Activated CD4-positive, alpha-beta T cell treated with anti-CD3 and anti-CD28 coated beads, Interleukin-2, amount 50 U/mL, for 16 hours (primary cell): Measurements from ENCODE around the gene TEKTIP1.
A peak's percentile ranks its signal among the peaks of the same experiment; 100 is the strongest.
"Not testable (repeated sequence)": the region's sequence is repeated elsewhere in the genome, so short reads cannot be mapped to it uniquely, and the experiment has no call there.

Experiments used
- DNase-seq: peaks from one replicate; pipeline ENCODE4 v3.0.0-alpha.2; 2020

TEKTIP1 gene

GRCh38 chr19:3508121-3508661 is 30.8 kb upstream of the TEKTIP1 start:
- not testable (repeated sequence) for DNase-seq

GRCh38 chr19:3508771-3509535 is 30.0 kb upstream of the TEKTIP1 start:
- no peak for DNase-seq

- DNase-seq: peak; percentile 17
Observed at GRCh38 chr19:3509566-3509989, 29.4 kb upstream of the TEKTIP1 start.

DNA sequence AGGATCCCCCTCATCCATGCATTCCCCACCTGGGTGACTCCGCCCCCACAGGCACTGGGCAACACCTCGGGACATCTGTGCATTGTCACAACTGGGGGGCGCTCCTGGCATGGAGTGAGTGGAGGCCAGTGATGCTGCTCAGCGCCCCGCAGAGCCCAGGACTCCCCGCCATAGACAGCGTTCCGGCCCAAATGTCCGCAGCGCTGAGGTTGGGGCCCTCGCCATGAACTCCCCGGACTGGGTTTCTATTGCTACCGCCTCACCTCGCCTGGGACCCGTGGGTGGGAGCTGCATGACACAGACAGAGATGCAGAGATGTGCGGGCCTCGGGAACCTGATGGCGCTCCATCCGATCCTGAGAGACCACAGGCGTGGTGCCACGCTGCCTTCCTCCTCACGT is 28.2 kb upstream of the TEKTIP1 start:
- DNase-seq: no peak

DNA sequence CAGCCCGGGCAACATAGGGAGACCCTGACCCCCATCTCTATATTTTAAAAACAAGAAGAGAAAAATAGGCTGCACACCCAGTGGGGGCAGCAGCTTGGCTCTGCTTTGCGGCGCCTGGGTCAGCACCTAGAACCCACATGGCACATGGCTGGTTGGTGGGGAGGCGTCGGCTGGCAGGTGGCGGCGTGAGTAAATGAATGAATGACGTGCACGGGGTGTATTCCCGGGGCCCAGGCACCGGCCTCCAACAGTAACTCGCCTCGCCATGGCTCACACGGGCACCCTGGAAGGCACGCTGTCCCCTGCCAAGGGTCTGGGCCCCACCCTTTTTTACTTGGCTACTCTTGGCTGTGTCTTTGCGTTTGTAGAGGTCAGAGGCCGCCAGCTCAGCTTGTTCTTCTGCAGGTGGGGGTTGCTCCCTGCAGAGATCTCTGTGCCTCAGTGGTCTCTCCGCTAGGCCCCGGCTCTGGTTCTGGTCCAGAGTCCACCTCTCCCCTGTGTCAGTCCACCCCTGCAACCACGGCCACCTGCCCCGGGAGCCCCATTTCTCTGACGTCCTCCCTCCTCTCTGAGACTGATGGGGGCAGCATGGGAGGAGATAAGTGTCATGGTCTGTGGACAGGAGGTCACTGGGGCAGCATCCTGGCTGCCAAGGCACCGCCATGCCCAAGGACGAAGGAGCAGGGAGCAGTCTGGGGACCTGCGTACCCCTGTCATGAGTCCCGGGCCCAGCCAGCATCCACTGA is 27.3 kb upstream of the TEKTIP1 start:
- DNase-seq: no peak

DNA sequence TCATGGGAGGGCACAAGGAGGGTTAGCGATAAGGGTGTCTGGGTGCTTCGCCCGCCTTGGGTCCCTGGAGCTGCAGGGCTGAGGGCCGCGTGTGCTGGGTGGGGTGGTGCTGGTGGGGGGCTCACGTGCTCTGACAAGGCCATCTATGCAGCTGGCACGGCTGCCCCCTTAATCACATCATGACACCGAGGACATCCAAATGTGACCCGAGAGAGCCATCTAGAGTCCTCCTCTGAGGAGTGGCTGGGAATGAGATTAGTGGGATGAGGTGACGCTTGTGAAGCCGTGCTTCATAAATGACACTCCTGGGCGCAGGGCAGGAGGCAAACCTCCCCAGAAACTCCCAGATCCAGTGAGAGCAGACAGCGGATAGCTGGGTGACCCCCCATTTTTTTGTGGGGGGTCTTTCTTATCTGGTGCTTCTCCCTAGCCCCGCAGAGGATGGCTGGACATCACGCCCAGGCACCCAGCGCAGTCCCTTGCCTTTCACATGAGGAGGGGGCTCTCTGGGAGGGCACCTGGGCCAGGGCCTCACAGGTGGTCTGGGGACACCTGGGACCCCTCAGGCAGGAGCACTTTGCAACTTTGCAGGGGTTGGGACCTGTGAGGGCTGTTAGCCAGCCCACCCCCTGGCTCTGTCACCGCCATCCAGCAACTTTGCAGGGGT is 26.3 kb upstream of the TEKTIP1 start:
- no peak for DNase-seq

GRCh38 chr19:3513229-3514140 is 25.5 kb upstream of the TEKTIP1 start:
- no peak for DNase-seq

DNA sequence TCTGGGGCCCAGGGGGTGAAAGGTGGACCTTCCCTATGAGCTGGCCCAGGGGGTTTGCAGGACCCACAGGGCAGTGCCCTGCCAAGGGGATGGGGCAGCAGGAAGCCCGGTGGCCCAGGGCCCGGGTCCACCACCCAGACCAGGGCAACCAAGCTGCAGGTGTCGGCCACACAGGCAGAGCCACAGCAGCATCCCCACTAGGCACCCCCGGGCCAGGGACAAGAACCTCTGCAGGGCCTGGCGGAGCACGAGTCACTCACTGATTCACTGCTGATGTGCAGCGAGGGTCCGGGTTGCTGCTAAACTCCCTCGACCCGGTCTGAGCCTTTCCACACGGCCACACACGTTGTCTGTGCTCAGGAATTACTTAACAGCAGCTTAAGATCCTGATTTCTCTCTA is 24.0 kb upstream of the TEKTIP1 start:
- no peak for DNase-seq

GRCh38 chr19:3515891-3516422 is 23.0 kb upstream of the TEKTIP1 start:
- DNase-seq: no peak

DNA sequence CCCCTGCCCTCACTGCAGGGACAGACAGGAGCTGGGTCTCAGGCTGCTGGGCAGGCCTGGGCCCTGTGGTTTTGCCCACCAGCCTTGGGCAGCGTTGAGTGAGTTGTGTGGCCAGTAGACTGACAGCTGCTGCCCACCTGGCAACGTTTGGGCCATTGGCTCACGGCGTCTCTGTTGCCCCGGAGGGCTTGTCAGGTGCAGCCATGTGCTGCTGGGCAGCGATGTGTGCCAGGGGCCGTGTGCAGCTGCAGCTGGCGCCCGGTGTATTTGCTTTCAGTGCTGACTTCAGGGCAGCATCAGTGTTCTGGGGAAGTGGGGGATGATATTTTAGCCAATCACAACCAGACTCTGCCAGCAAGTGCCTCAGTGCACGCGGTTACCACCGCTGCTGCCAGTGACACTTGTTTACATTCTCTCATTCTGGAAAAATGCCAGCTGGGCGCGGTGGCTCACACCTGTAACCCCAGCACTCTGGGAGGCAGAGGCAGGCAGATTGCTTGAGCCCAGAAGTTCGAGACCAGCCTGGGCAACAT is 22.2 kb upstream of the TEKTIP1 start:
- DNase-seq: no peak

DNA sequence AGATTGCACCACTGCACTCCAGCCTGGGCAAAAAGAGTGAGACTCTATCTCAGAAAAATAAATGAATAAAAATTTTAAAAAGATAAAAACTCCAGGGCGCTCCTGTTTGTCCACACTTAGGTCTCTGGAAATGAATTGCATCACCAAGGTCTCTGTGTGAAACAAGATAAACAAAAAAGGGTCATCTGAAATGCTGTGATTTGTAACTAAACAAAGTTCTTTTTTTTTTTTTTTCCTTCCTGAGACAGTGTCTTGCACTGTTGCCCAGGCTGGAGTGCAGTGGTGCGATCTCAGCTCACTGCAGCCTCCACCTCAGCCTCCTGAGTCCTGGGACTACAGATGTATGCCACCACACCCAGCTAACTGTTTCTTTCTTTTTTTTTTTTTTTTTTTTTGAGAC is 21.3 kb upstream of the TEKTIP1 start:
- no peak for DNase-seq

DNA sequence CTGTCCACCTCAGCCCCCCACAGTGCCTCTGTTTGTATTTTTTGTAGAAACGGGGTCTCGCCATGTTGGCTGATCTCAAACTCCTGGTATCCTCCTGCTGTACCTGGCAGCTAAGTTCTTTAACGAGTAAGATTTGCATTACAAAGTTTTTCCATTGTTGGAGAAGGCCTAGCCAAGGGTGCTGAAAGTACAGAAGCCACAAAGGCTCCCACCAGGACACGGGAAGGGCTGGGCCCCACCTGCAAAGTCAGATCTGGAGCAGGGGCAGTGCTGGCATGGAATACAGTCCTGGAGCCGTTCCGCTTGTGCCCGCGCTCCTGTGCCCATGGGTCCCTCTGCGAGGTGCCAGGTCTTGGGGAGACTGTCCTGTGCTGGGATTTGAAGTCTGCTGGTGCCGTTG is 20.7 kb upstream of the TEKTIP1 start:
- no peak for DNase-seq

DNA sequence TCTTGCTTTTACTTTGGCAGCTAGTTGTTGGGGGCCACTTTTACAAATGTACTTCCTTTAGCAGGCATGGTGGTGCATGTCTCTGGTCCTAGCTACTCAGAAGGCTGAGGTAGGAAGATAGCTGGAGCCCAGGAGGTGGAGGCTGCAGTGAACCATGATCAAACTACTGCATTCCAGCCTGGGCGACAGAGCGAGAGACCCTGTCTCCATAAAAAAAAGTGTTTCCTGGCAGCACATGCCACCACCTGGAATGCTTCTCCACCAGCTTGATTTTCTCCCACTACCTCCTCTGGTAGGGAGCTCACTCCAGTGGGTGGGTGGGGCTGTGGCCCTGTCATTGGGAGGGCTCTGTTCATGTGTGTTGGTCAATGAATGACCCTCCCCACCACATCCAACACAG is 20.3 kb upstream of the TEKTIP1 start:
- DNase-seq: no peak

- DNase-seq: no peak
Observed at GRCh38 chr19:3519126-3519525, 19.8 kb upstream of the TEKTIP1 start.

- no peak for DNase-seq
Observed at GRCh38 chr19:3520166-3521103, 18.5 kb upstream of the TEKTIP1 start.

GRCh38 chr19:3521104-3521445 is 17.9 kb upstream of the TEKTIP1 start:
- no peak for DNase-seq

GRCh38 chr19:3522421-3523360 is 16.3 kb upstream of the TEKTIP1 start:
- DNase-seq: no peak

DNA sequence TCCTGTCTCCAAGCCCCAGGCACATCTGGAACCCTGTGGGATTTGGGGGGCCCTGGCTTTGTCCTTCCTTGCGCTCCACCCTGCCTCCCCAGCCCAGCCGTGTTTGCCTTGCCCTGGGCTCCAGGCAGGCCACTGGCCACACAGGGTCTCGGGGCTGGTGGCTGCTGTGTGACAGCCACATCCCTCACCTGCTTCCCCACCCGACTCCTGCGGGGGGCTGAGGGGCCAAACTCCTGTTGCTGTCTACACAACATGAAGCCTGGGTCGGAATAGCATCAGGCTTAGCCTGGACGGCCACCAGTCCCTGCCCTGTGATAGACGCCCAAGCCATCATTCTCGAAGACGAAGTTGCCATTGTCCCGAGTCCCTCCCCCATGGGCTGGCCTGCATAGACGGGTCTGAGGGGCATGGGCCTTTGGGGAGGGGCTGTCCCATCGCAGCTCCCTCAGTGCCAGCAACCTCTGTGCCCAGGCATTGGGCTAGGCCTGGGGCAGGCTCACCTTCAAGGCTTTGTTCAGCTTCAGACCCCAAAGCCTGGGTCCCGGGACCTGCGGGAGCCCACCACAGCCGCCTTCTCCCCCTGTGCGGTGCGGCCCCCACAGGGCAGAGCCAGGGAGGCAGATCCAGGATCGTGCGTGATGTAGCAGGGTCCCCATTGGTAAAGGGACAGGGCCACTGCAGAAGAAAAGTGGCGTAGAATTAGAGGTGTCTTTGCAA is 15.5 kb upstream of the TEKTIP1 start:
- DNase-seq: no peak
